Activated T-cell treated with anti-CD3 and anti-CD28 coated beads, Interleukin-2, amount 50 U/mL, for 72 hours (primary cell): Measurements from ENCODE around the gene CD93. TPM values are rescaled to one million over a fixed set of nuclear protein-coding genes. Genes with fewer than 3 reads are reported as not detected.
A peak's percentile ranks its signal among the peaks of the same experiment; 100 is the strongest.

Experiments
- ATAC-seq, 2 donors: fragments of 150-1000 bp; cut with Tn5 transposase; replicated peaks in 1 of 2; 2 replicates each; pipeline ENCODE4 v1.10.0; 2021; ENCODE audit warnings: moderate library complexity in 2 of 2, mild to moderate bottlenecking in 1 of 2
- DNase-seq, 2 donors: peaks; one replicate each; pipeline ENCODE4 v3.0.0; 2021 to 2022; ENCODE audit warnings: mixed read lengths in 1 of 2
- H3K27ac Mint-ChIP-seq: one replicate; pipeline ENCODE4 v1.8.0; 2022; ENCODE audit warnings: mild to moderate bottlenecking, moderate library complexity, mixed read lengths
- H3K27me3 Mint-ChIP-seq: one replicate; pipeline ENCODE4 v1.8.0; 2022; ENCODE audit warnings: low read depth, mixed read lengths
- H3K36me3 Mint-ChIP-seq, 2 donors: one replicate each; pipeline ENCODE4 v1.8.0; 2022; ENCODE audit warnings: mixed read lengths in 2 of 2, mild to moderate bottlenecking in 1 of 2; ENCODE audit not compliant: insufficient read depth in 2 of 2
- H3K4me1 Mint-ChIP-seq: one replicate; pipeline ENCODE4 v1.8.0; 2022; ENCODE audit warnings: low read depth, mixed read lengths
- H3K4me3 Mint-ChIP-seq, 2 donors: one replicate each; pipeline ENCODE4 v1.8.0; 2022; ENCODE audit warnings: mild to moderate bottlenecking in 2 of 2, mixed read lengths in 2 of 2, moderate library complexity in 2 of 2
- H3K9me3 Mint-ChIP-seq, 2 donors: one replicate each; pipeline ENCODE4 v1.8.0; 2022; ENCODE audit warnings: mixed read lengths in 2 of 2
- total RNA-seq, 2 donors: library from RNA; stranded (reverse); gene quantifications; one replicate each; pipeline ENCODE4 v1.2.3, GENCODE V29; 2022

Gene CD93
- total RNA-seq, 2 donors from 2014 or later = 0.36 to 2.0 TPM

- ATAC-seq (no peak), DNase-seq (no peak)
- H3K4me3 Mint-ChIP-seq = no peak overlapping the region
- no peaks in the 10 kb centered on the region for H3K36me3 Mint-ChIP-seq
- H3K27me3 Mint-ChIP-seq = no peaks in the 10 kb centered on the region
- H3K27ac Mint-ChIP-seq = no peak overlapping the region
- H3K9me3 Mint-ChIP-seq = no peaks in the 10 kb centered on the region
- H3K4me1 Mint-ChIP-seq = no peaks in the 10 kb centered on the region
These were observed 22.5 kb downstream of the CD93 start for GRCh38 chr20:23063581-23063980.

- ATAC-seq (no peak), DNase-seq (no peak)
- H3K4me1 Mint-ChIP-seq = no peaks in the 10 kb centered on the region
- no peak overlapping the region for H3K4me3 Mint-ChIP-seq
- no peak overlapping the region for H3K27ac Mint-ChIP-seq
- H3K9me3 Mint-ChIP-seq = no peaks in the 10 kb centered on the region
- H3K36me3 Mint-ChIP-seq = no peaks in the 10 kb centered on the region
- H3K27me3 Mint-ChIP-seq = no peaks in the 10 kb centered on the region
These were observed 23.0 kb downstream of the CD93 start for GRCh38 chr20:23063168-23063567.

- Mint-ChIP-seq H3K4me3 (no peak overlapping the region), H3K27me3 (no peaks in the 10 kb centered on the region), H3K36me3 (no peaks in the 10 kb centered on the region), H3K4me1 (no peaks in the 10 kb centered on the region), H3K27ac (no peak overlapping the region), H3K9me3 (no peaks in the 10 kb centered on the region)
- ATAC-seq (no peak), DNase-seq (no peak)
These were observed 23.5 kb downstream of the CD93 start for GRCh38 chr20:23062632-23063031.

GRCh38 chr20:23061734-23062561 is 24.2 kb downstream of the CD93 start:
- ATAC-seq (no peak), DNase-seq (no peak)
- Mint-ChIP-seq H3K9me3 (no peaks in the 10 kb centered on the region), H3K36me3 (no peaks in the 10 kb centered on the region), H3K4me1 (no peaks in the 10 kb centered on the region), H3K4me3 (no peak overlapping the region), H3K27ac (no peak overlapping the region), H3K27me3 (no peaks in the 10 kb centered on the region)

GRCh38 chr20:23061262-23061661 is 24.9 kb downstream of the CD93 start:
- Mint-ChIP-seq H3K36me3 (no peaks in the 10 kb centered on the region), H3K9me3 (no peaks in the 10 kb centered on the region), H3K27me3 (no peaks in the 10 kb centered on the region), H3K27ac (no peak overlapping the region), H3K4me3 (no peak overlapping the region), H3K4me1 (no peaks in the 10 kb centered on the region)
- no peak for ATAC-seq
- no peak for DNase-seq

- Mint-ChIP-seq H3K4me1 (no peaks in the 10 kb centered on the region), H3K4me3 (no peak overlapping the region), H3K36me3 (no peaks in the 10 kb centered on the region), H3K9me3 (no peaks in the 10 kb centered on the region), H3K27me3 (peaks cover 2% of the 10 kb centered on the region), H3K27ac (no peak overlapping the region)
- ATAC-seq = no peak
- DNase-seq = no peak
These were observed 25.5 kb downstream of the CD93 start for GRCh38 chr20:23060629-23061028.

GRCh38 chr20:23059846-23060245 is 26.3 kb downstream of the CD93 start:
- H3K4me1 Mint-ChIP-seq = no peaks in the 10 kb centered on the region
- no peak overlapping the region for H3K27ac Mint-ChIP-seq
- ATAC-seq (no peak), DNase-seq (no peak)
- H3K27me3 Mint-ChIP-seq = peaks cover 7% of the 10 kb centered on the region
- H3K4me3 Mint-ChIP-seq = no peak overlapping the region
- no peaks in the 10 kb centered on the region for H3K9me3 Mint-ChIP-seq
- H3K36me3 Mint-ChIP-seq = no peaks in the 10 kb centered on the region

- no peak for DNase-seq
- no peaks in the 10 kb centered on the region for H3K4me1 Mint-ChIP-seq
- ATAC-seq = no peak
- no peaks in the 10 kb centered on the region for H3K9me3 Mint-ChIP-seq
- H3K36me3 Mint-ChIP-seq = no peaks in the 10 kb centered on the region
- H3K4me3 Mint-ChIP-seq = no peak overlapping the region
- H3K27me3 Mint-ChIP-seq = peaks cover 7% of the 10 kb centered on the region
- H3K27ac Mint-ChIP-seq = no peak overlapping the region
These were observed 27.1 kb downstream of the CD93 start for GRCh38 chr20:23059001-23059400.

GRCh38 chr20:23058240-23058639 is 27.9 kb downstream of the CD93 start:
- H3K27ac Mint-ChIP-seq = no peak overlapping the region
- H3K4me1 Mint-ChIP-seq = no peaks in the 10 kb centered on the region
- no peaks in the 10 kb centered on the region for H3K9me3 Mint-ChIP-seq
- DNase-seq (no peak), ATAC-seq (no peak)
- H3K36me3 Mint-ChIP-seq = no peaks in the 10 kb centered on the region
- H3K27me3 Mint-ChIP-seq = peaks cover 13% of the 10 kb centered on the region
- H3K4me3 Mint-ChIP-seq = no peak overlapping the region

GRCh38 chr20:23052904-23053303 is 33.2 kb downstream of the CD93 start:
- no peak for ATAC-seq
- no peak overlapping the region for H3K27ac Mint-ChIP-seq
- H3K9me3 Mint-ChIP-seq = no peaks in the 10 kb centered on the region
- H3K27me3 Mint-ChIP-seq = peaks cover 39% of the 10 kb centered on the region
- DNase-seq = no peak
- H3K4me1 Mint-ChIP-seq = peaks cover 7% of the 10 kb centered on the region
- peaks cover 0 to 2% of the 10 kb centered on the region in 2 donors for H3K36me3 Mint-ChIP-seq
- no peak overlapping the region for H3K4me3 Mint-ChIP-seq

- ATAC-seq (peak; percentile 24 to 34), DNase-seq (peak; percentile 47 to 69)
- Mint-ChIP-seq H3K36me3 (peaks cover 2% of the 10 kb centered on the region in 2 donors), H3K27me3 (peaks cover 52% of the 10 kb centered on the region), H3K4me3 (peak overlapping the region; percentile 39 to 49), H3K4me1 (peaks cover 7% of the 10 kb centered on the region), H3K9me3 (no peaks in the 10 kb centered on the region), H3K27ac (no peak overlapping the region)
These were observed 35.1 kb downstream of the CD93 start for GRCh38 chr20:23050847-23051627.

- Mint-ChIP-seq H3K9me3 (no peaks in the 10 kb centered on the region), H3K27ac (no peak overlapping the region), H3K4me3 (peak overlapping the region; percentile 44 to 63), H3K4me1 (peaks cover 7% of the 10 kb centered on the region), H3K27me3 (peaks cover 49% of the 10 kb centered on the region), H3K36me3 (peaks cover 2% of the 10 kb centered on the region in 2 donors)
- no peak for DNase-seq
- peak in 1 of 2 donors; percentile 10 for ATAC-seq
These were observed 35.9 kb downstream of the CD93 start for GRCh38 chr20:23050076-23050838.
